SH-SY5Y (cell line): ENCODE data around the gene SPP1.

ENCODE experiments used
- GATA2 ChIP-seq: IDR thresholded peaks from 2 replicates; pipeline ENCODE4 v1.6.1; 2011; ENCODE audit warnings: mild to moderate bottlenecking, low read depth, low read length
- GATA3 ChIP-seq: IDR thresholded peaks from 2 replicates; pipeline ENCODE4 v1.6.1; 2011; ENCODE audit warnings: low read depth, mild to moderate bottlenecking, low read length, moderate library complexity

- TF ChIP-seq GATA2 (no peak), GATA3 (no peak)
Measured at GRCh38 chr4:88027611-88028608, 52.4 kb downstream of the SPP1 start.
